Natural killer cell (primary cell): ENCODE measurements around the gene HTR2A. TPM values are rescaled to one million over a fixed set of nuclear protein-coding genes. Genes with fewer than 3 reads are reported as not detected.

ENCODE experiments used
- ATAC-seq, 3 donors: fragments of 150-1000 bp in 2 of 3; fragments of 200-7000 bp in 1 of 3; cut with Tn5 transposase; 1 replicate in 1 of 3; 2 replicates in 2 of 3; pipeline ENCODE4 v1.10.0; 2021; ENCODE audit warnings: mild to moderate bottlenecking in 2 of 3, moderate library complexity in 2 of 3
- DNase-seq, 2 donors: peaks; one replicate each; pipeline versions ENCODE4 v3.0.0 to v3.0.0-alpha.2; 2013 to 2021; ENCODE audit warnings: mixed read lengths in 1 of 2
- H3K27ac ChIP-seq: one replicate; pipeline ENCODE4 v1.5.1; 2013; ENCODE audit warnings: mild to moderate bottlenecking, low read length
- H3K27me3 ChIP-seq: one replicate; pipeline ENCODE4 v1.6.1; 2013; ENCODE audit warnings: low read length; ENCODE audit not compliant: control insufficient read depth, insufficient read depth
- H3K36me3 ChIP-seq: one replicate; pipeline ENCODE4 v1.6.1; 2013; ENCODE audit warnings: low read length; ENCODE audit not compliant: control insufficient read depth, insufficient read depth
- H3K4me1 ChIP-seq: one replicate; pipeline ENCODE4 v1.6.1; 2013; ENCODE audit warnings: low read length; ENCODE audit not compliant: control insufficient read depth, insufficient read depth
- H3K4me3 ChIP-seq: one replicate; pipeline ENCODE4 v1.5.1; 2013; ENCODE audit warnings: low read length
- H3K9me3 ChIP-seq: one replicate; pipeline ENCODE4 v1.6.1; 2013; ENCODE audit warnings: low read length; ENCODE audit not compliant: control insufficient read depth, insufficient read depth
- H3K27ac Mint-ChIP-seq, 2 donors: one replicate each; pipeline ENCODE4 v1.8.0; 2022; ENCODE audit warnings: mild to moderate bottlenecking in 2 of 2, mixed read lengths in 2 of 2, moderate library complexity in 1 of 2
- H3K27me3 Mint-ChIP-seq, 2 donors: one replicate each; pipeline ENCODE4 v1.8.0; 2022; ENCODE audit warnings: low read depth in 2 of 2, mixed read lengths in 2 of 2
- H3K36me3 Mint-ChIP-seq: one replicate; pipeline ENCODE4 v1.8.0; 2022; ENCODE audit warnings: mixed read lengths
- H3K4me1 Mint-ChIP-seq, 2 donors: one replicate each; pipeline ENCODE4 v1.8.0; 2022; ENCODE audit warnings: mixed read lengths in 2 of 2
- H3K4me3 Mint-ChIP-seq: one replicate; pipeline ENCODE4 v1.8.0; 2022; ENCODE audit warnings: mild to moderate bottlenecking, moderate library complexity, mixed read lengths
- H3K9me3 Mint-ChIP-seq, 2 donors: one replicate each; pipeline ENCODE4 v1.8.0; 2022; ENCODE audit warnings: mixed read lengths in 2 of 2
- CTCF ChIP-seq: fragments of 200-600 bp; IDR thresholded peaks from one replicate; pipeline ENCODE4 v1.8.0; 2022; ENCODE audit warnings: antibody characterized with exemption
- WGBS: methylation state at CpG from one replicate; pipeline ENCODE4 v1.1.7; 2013; ENCODE audit warnings: missing lambda C conversion rate; ENCODE audit not compliant: insufficient coverage; 5-methylcytosine and 5-hydroxymethylcytosine counted together
- intact Hi-C: fragments of 100-400 bp; cut with micrococcal nuclease; formaldehyde crosslinking; loops from one replicate; pipeline ENCODE4 v1.14.2; 2022
- total RNA-seq, 4 donors: library from RNA; stranded (reverse); fragments of 120-200 nt in 1 of 4; gene quantifications; one replicate each; pipeline versions ENCODE4 v1.2.3 to v1.2.4, GENCODE V29; 2013 to 2022

Gene HTR2A
- total RNA-seq, 3 donors from 2014 or later (not counting 1 experiment from before 2014, with no cell fraction given) = not detected

- no peak overlapping the region for H3K27ac ChIP-seq
- no peaks in the 10 kb centered on the region for H3K36me3 Mint-ChIP-seq
- no peak for TF ChIP-seq CTCF
- no peaks in the 10 kb centered on the region for H3K4me1 ChIP-seq
- DNase-seq = no peak
- no peaks in the 10 kb centered on the region for H3K36me3 ChIP-seq
- H3K4me3 ChIP-seq = no peak overlapping the region
- H3K27me3 ChIP-seq = no peaks in the 10 kb centered on the region
- no peaks in the 10 kb centered on the region for H3K4me1 Mint-ChIP-seq
- peaks cover 0 to 2% of the 10 kb centered on the region in 2 donors for H3K9me3 Mint-ChIP-seq
- no peak overlapping the region for H3K4me3 Mint-ChIP-seq
- ATAC-seq = no peak
- 86% methylated on average over 5 of the region's 5 CpGs for WGBS
- intact Hi-C loops = no loop called here
- H3K27me3 Mint-ChIP-seq = peaks cover 0 to 18% of the 10 kb centered on the region in 2 donors
- H3K27ac Mint-ChIP-seq = no peak overlapping the region
- no peaks in the 10 kb centered on the region for H3K9me3 ChIP-seq
These were observed 30.2 kb upstream of the HTR2A start for GRCh38 chr13:46926916-46927590.

- ATAC-seq (no peak), DNase-seq (no peak)
- no CpG with 5 or more reads among the region's 1 CpG for WGBS
- H3K27ac ChIP-seq = no peak overlapping the region
- H3K4me1 Mint-ChIP-seq = no peaks in the 10 kb centered on the region
- H3K4me3 ChIP-seq = no peak overlapping the region
- peaks cover 0 to 2% of the 10 kb centered on the region in 2 donors for H3K9me3 Mint-ChIP-seq
- H3K27me3 ChIP-seq = no peaks in the 10 kb centered on the region
- TF ChIP-seq CTCF = no peak
- intact Hi-C loops = no loop called here
- no peaks in the 10 kb centered on the region for H3K4me1 ChIP-seq
- no peak overlapping the region for H3K27ac Mint-ChIP-seq
- H3K27me3 Mint-ChIP-seq = peaks cover 0 to 13% of the 10 kb centered on the region in 2 donors
- no peaks in the 10 kb centered on the region for H3K36me3 ChIP-seq
- no peaks in the 10 kb centered on the region for H3K36me3 Mint-ChIP-seq
- no peak overlapping the region for H3K4me3 Mint-ChIP-seq
- no peaks in the 10 kb centered on the region for H3K9me3 ChIP-seq
These were observed 28.6 kb upstream of the HTR2A start for GRCh38 chr13:46925486-46925885.

GRCh38 chr13:46914341-46914740 lies 17.5 kb upstream of the HTR2A start:
- Histone ChIP-seq H3K36me3 (no peaks in the 10 kb centered on the region), H3K27ac (no peak overlapping the region), H3K4me3 (no peak overlapping the region), H3K4me1 (no peaks in the 10 kb centered on the region), H3K27me3 (no peaks in the 10 kb centered on the region), H3K9me3 (no peaks in the 10 kb centered on the region)
- no peak overlapping the region for H3K27ac Mint-ChIP-seq
- DNase-seq (no peak), ATAC-seq (no peak)
- peaks cover 4% of the 10 kb centered on the region for H3K36me3 Mint-ChIP-seq
- no peaks in the 10 kb centered on the region for H3K9me3 Mint-ChIP-seq
- intact Hi-C loops = no loop called here
- no peak for TF ChIP-seq CTCF
- H3K4me3 Mint-ChIP-seq = no peak overlapping the region
- 55% methylated on average over 1 of the region's 2 CpGs for WGBS
- H3K27me3 Mint-ChIP-seq = peaks cover 12 to 45% of the 10 kb centered on the region in 2 donors
- no peaks in the 10 kb centered on the region for H3K4me1 Mint-ChIP-seq

- no peak for TF ChIP-seq CTCF
- H3K4me3 ChIP-seq = no peak overlapping the region
- H3K4me1 ChIP-seq = no peaks in the 10 kb centered on the region
- H3K36me3 ChIP-seq = no peaks in the 10 kb centered on the region
- H3K36me3 Mint-ChIP-seq = no peaks in the 10 kb centered on the region
- DNase-seq (no peak), ATAC-seq (no peak)
- no peak overlapping the region for H3K27ac ChIP-seq
- no CpG with 5 or more reads among the region's 1 CpG for WGBS
- no peaks in the 10 kb centered on the region for H3K4me1 Mint-ChIP-seq
- H3K9me3 Mint-ChIP-seq = no peaks in the 10 kb centered on the region
- no peak overlapping the region for H3K4me3 Mint-ChIP-seq
- no peak overlapping the region for H3K27ac Mint-ChIP-seq
- H3K27me3 ChIP-seq = no peaks in the 10 kb centered on the region
- intact Hi-C loops = no loop called here
- H3K9me3 ChIP-seq = no peaks in the 10 kb centered on the region
- peaks cover 16 to 47% of the 10 kb centered on the region in 2 donors for H3K27me3 Mint-ChIP-seq
These were observed 16.9 kb upstream of the HTR2A start for GRCh38 chr13:46913757-46914156.
